AG09319 (cell line): Measurements from ENCODE around the gene STIL.
"Not testable (repeated sequence)": the region's sequence is repeated elsewhere in the genome, so short reads cannot be mapped to it uniquely, and the experiment has no call there.

ENCODE experiments used
- DNase-seq: peaks from one replicate; pipeline ENCODE4 v3.0.0-alpha.2; 2010; ENCODE audit warnings: low read depth; ENCODE audit errors: extremely low read depth
- TF ChIP-seq, protein P1 (sequence below): IDR thresholded peaks from 2 replicates; pipeline ENCODE4 v1.5.1; 2011; ENCODE audit warnings: low read depth, mild to moderate bottlenecking, inconsistent platforms, low read length, moderate library complexity

Gene STIL

DNA sequence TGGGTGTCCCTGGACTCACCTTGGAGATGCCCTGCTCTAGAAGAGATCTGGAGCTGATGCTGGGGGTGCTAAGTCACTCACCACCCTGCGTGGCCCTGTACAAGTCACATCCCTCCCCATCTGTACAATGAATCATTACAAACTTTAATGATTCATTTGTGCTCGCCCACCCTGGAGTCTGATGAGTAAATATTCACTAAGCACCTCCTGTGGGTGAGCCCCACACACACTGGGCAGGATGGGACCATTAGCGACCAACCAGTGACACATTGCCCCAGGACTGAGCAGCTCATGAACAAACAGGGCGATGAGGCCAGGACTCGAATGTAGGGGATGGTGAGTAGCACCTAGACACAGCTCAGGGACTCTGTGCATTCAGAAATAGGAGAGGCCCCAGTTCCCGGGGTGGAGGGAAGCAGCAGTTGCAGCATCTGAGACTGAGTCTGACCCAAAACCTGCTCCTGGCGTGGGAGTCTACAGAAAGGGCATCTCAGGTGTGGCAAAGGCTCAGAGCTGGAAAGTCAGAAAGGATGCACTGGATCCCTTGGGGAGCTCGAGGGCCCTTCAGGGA, 106.1 kb downstream of the STIL start:
- DNase-seq = no peak
- TF ChIP-seq, protein P1, sequence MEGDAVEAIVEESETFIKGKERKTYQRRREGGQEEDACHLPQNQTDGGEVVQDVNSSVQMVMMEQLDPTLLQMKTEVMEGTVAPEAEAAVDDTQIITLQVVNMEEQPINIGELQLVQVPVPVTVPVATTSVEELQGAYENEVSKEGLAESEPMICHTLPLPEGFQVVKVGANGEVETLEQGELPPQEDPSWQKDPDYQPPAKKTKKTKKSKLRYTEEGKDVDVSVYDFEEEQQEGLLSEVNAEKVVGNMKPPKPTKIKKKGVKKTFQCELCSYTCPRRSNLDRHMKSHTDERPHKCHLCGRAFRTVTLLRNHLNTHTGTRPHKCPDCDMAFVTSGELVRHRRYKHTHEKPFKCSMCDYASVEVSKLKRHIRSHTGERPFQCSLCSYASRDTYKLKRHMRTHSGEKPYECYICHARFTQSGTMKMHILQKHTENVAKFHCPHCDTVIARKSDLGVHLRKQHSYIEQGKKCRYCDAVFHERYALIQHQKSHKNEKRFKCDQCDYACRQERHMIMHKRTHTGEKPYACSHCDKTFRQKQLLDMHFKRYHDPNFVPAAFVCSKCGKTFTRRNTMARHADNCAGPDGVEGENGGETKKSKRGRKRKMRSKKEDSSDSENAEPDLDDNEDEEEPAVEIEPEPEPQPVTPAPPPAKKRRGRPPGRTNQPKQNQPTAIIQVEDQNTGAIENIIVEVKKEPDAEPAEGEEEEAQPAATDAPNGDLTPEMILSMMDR = no peak

DNA sequence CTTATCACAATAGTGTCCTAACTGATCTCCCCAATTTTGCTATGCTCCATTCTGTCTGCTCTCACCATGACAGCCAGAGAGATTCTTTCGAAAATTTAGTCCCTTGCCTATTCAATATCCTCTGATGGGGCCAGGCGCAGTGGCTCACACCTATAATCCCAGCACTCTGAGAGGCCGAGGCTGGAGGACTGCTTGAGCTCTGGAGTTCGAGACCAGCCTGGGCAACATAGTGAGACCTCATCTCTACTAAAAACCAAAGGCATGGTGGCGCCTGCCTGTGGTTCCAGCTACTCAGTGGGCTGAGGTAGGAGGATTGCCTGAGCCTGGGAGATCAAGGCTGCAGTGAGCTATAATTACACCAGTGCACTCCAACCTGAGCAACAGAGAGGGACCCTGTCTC, 108.0 kb downstream of the STIL start:
- TF ChIP-seq, protein P1 = no peak
- no peak for DNase-seq

DNA sequence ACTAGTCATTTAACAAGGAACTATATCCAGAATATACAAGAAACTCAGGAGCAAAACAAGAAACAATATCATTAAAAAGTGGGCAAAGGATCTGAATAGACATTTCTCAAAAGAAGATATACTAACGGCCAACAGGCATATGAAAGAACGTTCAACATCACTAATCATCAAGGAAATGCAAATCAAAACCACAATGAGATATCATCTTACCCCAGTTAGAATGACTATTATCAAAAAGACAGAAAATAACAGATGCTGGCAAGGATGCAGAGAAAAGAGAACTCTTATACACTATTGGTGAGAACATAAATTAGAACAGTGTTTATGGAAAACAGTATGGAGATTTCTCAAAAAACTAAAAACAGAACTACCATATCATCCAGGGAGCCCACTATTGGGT, 110.4 kb downstream of the STIL start:
- not testable (repeated sequence) for DNase-seq

DNA sequence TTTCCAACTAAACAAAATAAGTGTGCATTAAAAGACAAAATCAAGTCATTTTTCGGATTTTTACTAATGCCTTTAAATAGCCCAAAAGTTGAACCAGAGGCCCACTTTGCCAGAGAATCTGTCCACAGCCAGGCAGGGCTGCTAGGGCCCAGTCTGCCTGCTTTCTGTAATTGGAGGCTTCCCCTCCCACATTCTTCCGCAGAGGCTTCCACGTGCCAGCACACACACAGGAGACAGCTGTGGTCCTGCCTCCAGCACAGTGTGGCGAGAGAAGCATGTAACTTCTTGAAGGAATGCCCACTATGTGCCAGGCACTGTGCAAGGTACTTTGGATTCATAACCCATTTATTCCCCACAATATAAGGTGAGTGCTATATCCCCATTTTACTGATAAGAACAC, 112.8 kb downstream of the STIL start:
- TF ChIP-seq, protein P1 = no peak

More for the DNA sequence above, 112.8 kb downstream of the STIL start:
- DNase-seq = no peak
